Measurements from ENCODE around the gene LIG1.

The LIG1 gene

DNA sequence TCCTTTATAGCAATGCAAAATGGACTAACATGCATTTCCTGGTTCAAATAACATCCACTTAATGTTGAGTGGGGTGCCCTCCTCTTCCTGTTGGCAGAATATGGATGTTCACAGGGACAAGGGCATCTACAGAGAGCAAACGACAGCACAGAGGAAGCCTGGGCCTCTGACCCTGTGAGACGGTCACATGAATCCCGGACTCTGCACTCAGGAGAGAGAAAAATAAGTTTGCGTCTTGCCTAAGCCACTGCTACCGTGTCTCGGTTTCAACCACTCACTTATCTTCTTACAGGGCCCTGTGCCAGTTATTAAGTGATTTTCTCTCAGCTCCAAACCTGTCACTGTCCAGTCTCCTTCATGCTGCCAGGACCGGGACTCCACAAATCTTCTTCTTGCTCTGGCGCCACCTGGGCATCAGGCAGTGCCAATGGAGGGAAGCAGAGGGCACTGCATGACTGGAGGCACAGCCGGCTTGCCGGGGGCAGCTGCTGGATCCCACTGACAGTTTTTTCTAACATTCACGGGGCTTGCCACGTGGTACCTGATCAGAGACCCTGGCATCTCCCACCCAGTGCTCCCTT, 11.8 kb downstream of the LIG1 start:
- TF ChIP-seq, protein P1, sequence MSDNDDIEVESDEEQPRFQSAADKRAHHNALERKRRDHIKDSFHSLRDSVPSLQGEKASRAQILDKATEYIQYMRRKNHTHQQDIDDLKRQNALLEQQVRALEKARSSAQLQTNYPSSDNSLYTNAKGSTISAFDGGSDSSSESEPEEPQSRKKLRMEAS (IDR thresholded peaks at IDR 0.05; ENCODE audit: low read depth, low read length) = no peak
- TF ChIP-seq, protein P2, sequence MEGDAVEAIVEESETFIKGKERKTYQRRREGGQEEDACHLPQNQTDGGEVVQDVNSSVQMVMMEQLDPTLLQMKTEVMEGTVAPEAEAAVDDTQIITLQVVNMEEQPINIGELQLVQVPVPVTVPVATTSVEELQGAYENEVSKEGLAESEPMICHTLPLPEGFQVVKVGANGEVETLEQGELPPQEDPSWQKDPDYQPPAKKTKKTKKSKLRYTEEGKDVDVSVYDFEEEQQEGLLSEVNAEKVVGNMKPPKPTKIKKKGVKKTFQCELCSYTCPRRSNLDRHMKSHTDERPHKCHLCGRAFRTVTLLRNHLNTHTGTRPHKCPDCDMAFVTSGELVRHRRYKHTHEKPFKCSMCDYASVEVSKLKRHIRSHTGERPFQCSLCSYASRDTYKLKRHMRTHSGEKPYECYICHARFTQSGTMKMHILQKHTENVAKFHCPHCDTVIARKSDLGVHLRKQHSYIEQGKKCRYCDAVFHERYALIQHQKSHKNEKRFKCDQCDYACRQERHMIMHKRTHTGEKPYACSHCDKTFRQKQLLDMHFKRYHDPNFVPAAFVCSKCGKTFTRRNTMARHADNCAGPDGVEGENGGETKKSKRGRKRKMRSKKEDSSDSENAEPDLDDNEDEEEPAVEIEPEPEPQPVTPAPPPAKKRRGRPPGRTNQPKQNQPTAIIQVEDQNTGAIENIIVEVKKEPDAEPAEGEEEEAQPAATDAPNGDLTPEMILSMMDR (IDR thresholded peaks at IDR 0.05; ENCODE audit: low read depth, low read length) = peak; percentile 10
- no peak for DNase-seq (ENCODE audit: low read depth)
- H3K4me3 ChIP-seq (ENCODE audit: low read depth, low read length) = no peak overlapping the region

DNA sequence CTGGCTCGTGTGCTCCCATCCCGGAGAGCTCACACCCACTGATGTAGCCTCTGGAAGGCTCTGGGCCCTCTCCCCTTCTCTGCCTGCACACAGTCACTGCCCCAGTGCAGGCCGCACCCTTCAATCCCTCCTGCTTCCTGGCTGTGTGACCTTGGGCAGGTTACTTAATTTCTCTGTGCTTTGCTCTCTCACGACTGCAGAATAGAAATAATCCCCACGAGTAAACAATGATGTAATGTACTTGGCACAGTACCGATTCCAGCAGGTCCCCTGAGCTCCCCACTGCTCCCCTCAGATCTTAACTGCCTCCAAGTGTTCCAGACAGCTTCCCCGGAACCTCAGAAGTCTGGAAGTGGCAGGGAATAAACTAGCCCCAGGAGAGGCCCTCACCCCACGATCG, 16.1 kb downstream of the LIG1 start:
- TF ChIP-seq MYC (IDR thresholded peaks at IDR 0.05; ENCODE audit: low read depth, low read length) (no peak), POLR2A (IDR thresholded peaks at IDR 0.05; ENCODE audit: extremely low read depth, insufficient read length) (no peak)
- TF ChIP-seq, protein P2 (IDR thresholded peaks at IDR 0.05; ENCODE audit: low read depth, low read length) = no peak
- TF ChIP-seq, protein P1 (IDR thresholded peaks at IDR 0.05; ENCODE audit: low read depth, low read length) = no peak
- no peak for DNase-seq (ENCODE audit: low read depth)
- H3K4me3 ChIP-seq (ENCODE audit: low read depth, low read length) = no peak overlapping the region

DNA sequence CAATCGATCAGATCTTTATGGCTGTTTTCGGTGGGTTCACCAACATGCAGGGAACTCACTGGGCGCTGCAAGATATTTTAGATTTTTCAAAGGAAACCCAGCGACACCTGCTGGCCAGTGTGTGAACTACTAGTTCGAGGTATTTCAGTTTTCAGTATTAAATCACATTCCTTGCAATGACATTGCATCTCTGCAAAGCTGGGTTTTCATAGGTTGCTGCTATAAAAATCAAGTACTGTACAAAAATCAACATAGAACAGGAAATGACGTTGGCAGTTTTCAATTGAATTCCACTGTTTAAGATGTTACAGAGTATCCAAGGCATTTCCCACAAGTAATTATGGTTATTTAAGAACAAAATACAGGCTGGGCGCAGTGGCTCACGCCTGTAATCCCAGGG, 17.6 kb downstream of the LIG1 start:
- peak; percentile 86 for DNase-seq (ENCODE audit: low read depth)
- TF ChIP-seq MYC (IDR thresholded peaks at IDR 0.05; ENCODE audit: low read depth, low read length) = no peak
- TF ChIP-seq, protein P2 (IDR thresholded peaks at IDR 0.05; ENCODE audit: low read depth, low read length) = peak; percentile 98
- TF ChIP-seq POLR2A (IDR thresholded peaks at IDR 0.05; ENCODE audit: extremely low read depth, insufficient read length) = no peak
- no peak overlapping the region for H3K4me3 ChIP-seq (ENCODE audit: low read depth, low read length)

DNA sequence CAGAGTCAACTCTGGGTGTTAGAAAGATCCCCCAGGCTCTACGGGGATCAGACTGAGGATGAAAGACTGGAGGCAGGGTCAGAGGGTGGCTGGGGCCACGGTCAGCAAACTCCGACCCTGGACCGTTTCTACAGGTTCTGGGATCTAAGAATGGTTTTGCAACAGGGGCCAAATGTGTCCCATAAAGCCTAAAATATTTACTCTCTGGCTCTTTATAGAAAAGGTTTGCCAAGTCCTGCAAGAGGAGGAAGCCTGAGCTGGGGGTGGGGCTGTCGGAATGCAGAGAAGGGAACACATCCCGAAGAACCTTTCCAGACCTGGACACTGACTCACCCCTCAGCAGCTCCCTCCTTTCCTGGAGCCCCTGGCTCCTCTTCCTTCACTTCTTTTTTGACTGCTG, 20.7 kb downstream of the LIG1 start:
- no peak for DNase-seq (ENCODE audit: low read depth)
- TF ChIP-seq MYC (IDR thresholded peaks at IDR 0.05; ENCODE audit: low read depth, low read length) (no peak), POLR2A (IDR thresholded peaks at IDR 0.05; ENCODE audit: extremely low read depth, insufficient read length) (no peak)
- TF ChIP-seq, protein P2 (IDR thresholded peaks at IDR 0.05; ENCODE audit: low read depth, low read length) = no peak
- TF ChIP-seq, protein P1 (IDR thresholded peaks at IDR 0.05; ENCODE audit: low read depth, low read length) = no peak
- no peak overlapping the region for H3K4me3 ChIP-seq (ENCODE audit: low read depth, low read length)

DNA sequence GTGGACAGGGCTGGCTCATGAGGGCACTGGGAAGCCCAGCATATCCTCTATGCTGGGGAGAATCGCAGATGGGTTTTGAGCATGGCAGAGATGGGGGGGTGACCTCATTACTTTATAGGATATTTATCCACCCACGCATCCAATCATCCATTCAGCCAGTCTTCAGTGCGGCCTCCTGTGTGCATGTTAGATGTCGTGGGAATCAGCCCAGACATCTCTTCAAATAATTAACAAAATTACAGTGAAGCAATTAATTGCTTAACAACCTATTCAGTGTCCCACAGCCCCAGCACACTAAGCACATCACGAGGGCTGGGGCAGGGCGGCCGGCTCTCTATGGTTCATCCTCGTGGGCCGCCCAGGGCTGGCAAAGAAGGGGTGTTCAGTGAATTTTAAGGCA, 21.6 kb downstream of the LIG1 start:
- TF ChIP-seq MYC (IDR thresholded peaks at IDR 0.05; ENCODE audit: low read depth, low read length) (no peak), POLR2A (IDR thresholded peaks at IDR 0.05; ENCODE audit: extremely low read depth, insufficient read length) (no peak)
- TF ChIP-seq, protein P2 (IDR thresholded peaks at IDR 0.05; ENCODE audit: low read depth, low read length) = no peak
- TF ChIP-seq, protein P1 (IDR thresholded peaks at IDR 0.05; ENCODE audit: low read depth, low read length) = no peak
- no peak for DNase-seq (ENCODE audit: low read depth)
- H3K4me3 ChIP-seq (ENCODE audit: low read depth, low read length) = no peak overlapping the region

Data from NB4 (cell line).